Bronchial epithelial cell (primary cell): ENCODE results near the gene SLC12A8. TPM values are rescaled to one million over a fixed set of nuclear protein-coding genes. Genes with fewer than 3 reads are reported as not detected.

Experiments
- DNase-seq: peaks from one replicate; pipeline ENCODE4 v3.0.0-alpha.2; 2010; ENCODE audit warnings: low read depth
- FAIRE-seq: peaks from 2 replicates; lab custom pipeline; 2011; peaks lifted over from hg19 to GRCh38; lab: Jason Lieb, UNC
- H3K27me3 ChIP-seq: 2 replicates; pipeline ENCODE4 v1.5.1; 2011; ENCODE audit warnings: low read length; ENCODE audit not compliant: control insufficient read depth, insufficient read depth
- H3K36me3 ChIP-seq: 2 replicates; pipeline ENCODE4 v1.5.1; 2011; ENCODE audit warnings: low read length; ENCODE audit not compliant: control insufficient read depth, insufficient read depth
- H3K4me3 ChIP-seq: 2 replicates; pipeline ENCODE4 v1.5.1; 2011; ENCODE audit warnings: mild to moderate bottlenecking, low read depth, low read length, control low read depth
- total RNA-seq: library from RNA; depleted of rRNA; stranded (reverse); fragments of >200 nt; gene quantifications from 2 replicates; pipeline ENCODE4 v1.2.1, GENCODE V29; 2014
- TF ChIP-seq, protein P1 (sequence below): IDR thresholded peaks from 2 replicates; pipeline ENCODE4 v1.5.1; 2011; ENCODE audit warnings: mild to moderate bottlenecking, moderate library complexity, low read length, control low read depth, inconsistent platforms; ENCODE audit not compliant: insufficient read depth, severe bottlenecking

Gene SLC12A8
- total RNA-seq, 1 donor from 2014 or later, result 19.2 TPM

DNA sequence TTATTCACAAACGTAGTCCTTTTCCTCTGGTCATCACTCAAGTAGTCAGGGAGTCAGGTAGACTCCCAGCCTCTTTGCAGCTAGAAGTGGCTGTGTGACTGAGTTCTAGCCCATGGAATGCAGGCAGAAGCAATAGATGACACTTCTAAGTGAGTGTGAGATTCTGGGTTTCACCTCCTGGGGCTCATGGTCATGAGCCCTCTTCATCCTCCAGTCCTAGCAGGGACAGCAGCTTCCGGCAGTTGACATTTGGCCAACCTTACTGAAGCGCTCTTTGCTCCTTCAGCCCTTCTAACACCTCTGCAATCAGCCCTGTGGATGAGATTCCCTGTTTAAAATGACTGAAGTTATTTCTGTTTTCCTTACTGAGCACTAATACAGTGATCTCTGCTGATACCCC, 21.8 kb downstream of the SLC12A8 start:
- Histone ChIP-seq H3K36me3 (peaks cover 13% of the 10 kb centered on the region), H3K27me3 (no peaks in the 10 kb centered on the region), H3K4me3 (no peak overlapping the region)
- TF ChIP-seq, protein P1, sequence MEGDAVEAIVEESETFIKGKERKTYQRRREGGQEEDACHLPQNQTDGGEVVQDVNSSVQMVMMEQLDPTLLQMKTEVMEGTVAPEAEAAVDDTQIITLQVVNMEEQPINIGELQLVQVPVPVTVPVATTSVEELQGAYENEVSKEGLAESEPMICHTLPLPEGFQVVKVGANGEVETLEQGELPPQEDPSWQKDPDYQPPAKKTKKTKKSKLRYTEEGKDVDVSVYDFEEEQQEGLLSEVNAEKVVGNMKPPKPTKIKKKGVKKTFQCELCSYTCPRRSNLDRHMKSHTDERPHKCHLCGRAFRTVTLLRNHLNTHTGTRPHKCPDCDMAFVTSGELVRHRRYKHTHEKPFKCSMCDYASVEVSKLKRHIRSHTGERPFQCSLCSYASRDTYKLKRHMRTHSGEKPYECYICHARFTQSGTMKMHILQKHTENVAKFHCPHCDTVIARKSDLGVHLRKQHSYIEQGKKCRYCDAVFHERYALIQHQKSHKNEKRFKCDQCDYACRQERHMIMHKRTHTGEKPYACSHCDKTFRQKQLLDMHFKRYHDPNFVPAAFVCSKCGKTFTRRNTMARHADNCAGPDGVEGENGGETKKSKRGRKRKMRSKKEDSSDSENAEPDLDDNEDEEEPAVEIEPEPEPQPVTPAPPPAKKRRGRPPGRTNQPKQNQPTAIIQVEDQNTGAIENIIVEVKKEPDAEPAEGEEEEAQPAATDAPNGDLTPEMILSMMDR, result no peak
- peak; percentile 36 for FAIRE-seq
- DNase-seq, result no peak

DNA sequence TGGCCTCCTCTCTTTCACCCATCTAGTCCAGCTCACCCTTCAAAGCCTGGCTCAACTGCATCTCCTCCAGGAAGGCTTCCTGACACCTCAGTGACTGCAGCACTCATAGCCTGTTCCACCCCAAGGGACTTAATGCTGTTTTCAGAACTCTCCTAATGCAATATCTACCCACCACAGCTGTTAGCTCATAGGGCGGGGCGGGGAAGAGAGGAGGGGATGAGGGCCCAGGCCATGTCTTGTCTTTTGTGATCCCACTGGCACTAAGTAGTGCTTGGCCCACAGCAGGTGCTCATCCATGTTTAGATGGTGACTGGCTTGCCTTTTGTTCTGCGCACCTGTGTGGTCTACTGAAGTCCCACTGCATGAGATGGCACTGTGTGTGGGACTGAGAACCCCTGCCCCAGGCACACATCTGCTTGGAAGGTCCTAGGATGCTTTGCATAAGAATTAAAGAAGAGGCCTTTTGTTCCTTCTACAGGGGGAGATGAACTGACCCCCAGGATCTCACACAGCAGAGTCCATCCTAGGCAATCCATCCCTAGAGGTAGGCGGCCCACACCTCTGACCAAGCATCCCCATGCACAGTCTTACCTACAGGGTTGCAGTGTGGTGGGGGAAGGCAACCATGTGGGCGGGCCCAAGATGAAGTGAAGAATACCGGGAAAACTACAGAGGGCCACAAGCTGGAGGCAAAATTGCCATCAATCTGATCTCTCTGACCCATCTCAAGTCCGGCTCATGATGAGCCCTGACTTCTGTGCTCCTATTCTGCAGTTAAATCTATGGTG, 23.0 kb downstream of the SLC12A8 start:
- DNase-seq (no peak), FAIRE-seq (no peak)
- TF ChIP-seq, protein P1, result no peak
- peaks cover 13% of the 10 kb centered on the region for H3K36me3 ChIP-seq
- no peaks in the 10 kb centered on the region for H3K27me3 ChIP-seq
- no peak overlapping the region for H3K4me3 ChIP-seq

- peaks cover 13% of the 10 kb centered on the region for H3K36me3 ChIP-seq
- no peak for DNase-seq
- TF ChIP-seq, protein P1, result no peak
- H3K27me3 ChIP-seq, result no peaks in the 10 kb centered on the region
- no peak for FAIRE-seq
- H3K4me3 ChIP-seq, result no peak overlapping the region
Observed at GRCh38 chr3:125188955-125189354, 23.6 kb downstream of the SLC12A8 start.

DNA sequence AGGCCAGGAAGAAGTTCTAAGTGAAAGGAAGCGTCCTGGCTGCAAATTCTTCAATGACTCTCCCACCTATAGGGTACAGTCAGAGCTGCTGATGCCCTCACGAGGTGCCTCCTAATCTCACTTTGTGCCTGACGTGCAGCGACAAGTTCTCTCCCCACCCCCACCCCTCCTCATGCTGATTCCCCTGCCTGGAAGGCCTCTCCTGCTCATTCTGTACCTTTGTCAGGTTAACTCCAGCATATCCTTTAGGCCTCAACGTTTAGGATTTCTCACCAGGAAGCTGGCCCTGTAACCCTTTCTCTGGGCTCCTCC, 25.0 kb downstream of the SLC12A8 start:
- no peak for FAIRE-seq

GRCh38 chr3:125186800-125187598, 25.5 kb downstream of the SLC12A8 start:
- H3K36me3 ChIP-seq, result peaks cover 13% of the 10 kb centered on the region
- TF ChIP-seq, protein P1, result no peak
- FAIRE-seq, result no peak

More for the DNA sequence above, 25.0 kb downstream of the SLC12A8 start:
- Histone ChIP-seq H3K4me3 (no peak overlapping the region), H3K36me3 (peaks cover 13% of the 10 kb centered on the region), H3K27me3 (no peaks in the 10 kb centered on the region)
- DNase-seq, result peak; percentile 78
- TF ChIP-seq, protein P1, result no peak

More at GRCh38 chr3:125186800-125187598, 25.5 kb downstream of the SLC12A8 start:
- no peak for DNase-seq
- Histone ChIP-seq H3K4me3 (no peak overlapping the region), H3K27me3 (no peaks in the 10 kb centered on the region)
